ENCODE data around the gene OR4N2.
"Not testable (repeated sequence)": the region's sequence is repeated elsewhere in the genome, so short reads cannot be mapped to it uniquely, and the experiment has no call there.

DNA sequence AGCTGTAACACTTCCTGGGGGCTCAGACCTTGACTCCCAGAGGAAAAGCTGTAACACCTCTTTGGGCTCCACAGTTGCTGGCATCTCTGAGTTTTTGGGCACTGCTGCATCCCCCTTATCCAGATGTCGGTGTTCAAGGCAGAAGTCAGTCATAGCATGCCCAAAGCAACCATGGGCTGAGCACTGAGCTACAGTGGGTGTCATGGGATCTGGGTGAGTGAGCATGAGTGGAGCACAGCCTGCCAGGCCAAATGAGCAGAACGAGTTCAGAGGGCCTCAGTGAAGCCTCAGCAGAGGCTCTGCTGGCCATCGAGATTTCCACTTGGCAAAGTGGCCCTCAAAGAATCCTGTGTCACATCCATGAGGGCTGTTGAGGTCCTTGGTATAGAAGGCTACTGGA is 32.1 kb upstream of the OR4N2 start:
- TF ChIP-seq, protein P1, sequence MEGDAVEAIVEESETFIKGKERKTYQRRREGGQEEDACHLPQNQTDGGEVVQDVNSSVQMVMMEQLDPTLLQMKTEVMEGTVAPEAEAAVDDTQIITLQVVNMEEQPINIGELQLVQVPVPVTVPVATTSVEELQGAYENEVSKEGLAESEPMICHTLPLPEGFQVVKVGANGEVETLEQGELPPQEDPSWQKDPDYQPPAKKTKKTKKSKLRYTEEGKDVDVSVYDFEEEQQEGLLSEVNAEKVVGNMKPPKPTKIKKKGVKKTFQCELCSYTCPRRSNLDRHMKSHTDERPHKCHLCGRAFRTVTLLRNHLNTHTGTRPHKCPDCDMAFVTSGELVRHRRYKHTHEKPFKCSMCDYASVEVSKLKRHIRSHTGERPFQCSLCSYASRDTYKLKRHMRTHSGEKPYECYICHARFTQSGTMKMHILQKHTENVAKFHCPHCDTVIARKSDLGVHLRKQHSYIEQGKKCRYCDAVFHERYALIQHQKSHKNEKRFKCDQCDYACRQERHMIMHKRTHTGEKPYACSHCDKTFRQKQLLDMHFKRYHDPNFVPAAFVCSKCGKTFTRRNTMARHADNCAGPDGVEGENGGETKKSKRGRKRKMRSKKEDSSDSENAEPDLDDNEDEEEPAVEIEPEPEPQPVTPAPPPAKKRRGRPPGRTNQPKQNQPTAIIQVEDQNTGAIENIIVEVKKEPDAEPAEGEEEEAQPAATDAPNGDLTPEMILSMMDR (conservative IDR thresholded peaks at IDR 0.05; ENCODE audit: low read length), result not testable (repeated sequence)
- TF ChIP-seq EZH2phosphoT487 (IDR thresholded peaks at IDR 0.05; ENCODE audit: borderline replicate concordance, low read depth, low read length), result not testable (repeated sequence)

Data from OCI-LY7 (cell line).